Activated T-cell treated with anti-CD3 and anti-CD28 coated beads, Interleukin-2, amount 50 U/mL, for 4 hours (primary cell): ENCODE measurements around the gene ZNF467. TPM values are rescaled to one million over a fixed set of nuclear protein-coding genes. Genes with fewer than 3 reads are reported as not detected.

Experiments used
- ATAC-seq, 2 donors: fragments of 200-7000 bp; cut with Tn5 transposase; one replicate each; pipeline ENCODE4 v1.10.0; 2021
- DNase-seq: peaks from one replicate; pipeline ENCODE4 v3.0.0-alpha.2; 2020
- H3K27me3 Mint-ChIP-seq: one replicate; pipeline ENCODE4 v1.8.0; 2021; ENCODE audit warnings: low read depth, mixed read lengths
- H3K36me3 Mint-ChIP-seq: one replicate; pipeline ENCODE4 v1.8.0; 2022; ENCODE audit warnings: mixed read lengths; ENCODE audit not compliant: insufficient read depth
- H3K4me1 Mint-ChIP-seq: one replicate; pipeline ENCODE4 v1.8.0; 2021; ENCODE audit warnings: low read depth, mixed read lengths
- H3K4me3 Mint-ChIP-seq: one replicate; pipeline ENCODE4 v1.8.0; 2021; ENCODE audit warnings: mild to moderate bottlenecking, moderate library complexity, mixed read lengths
- H3K9me3 Mint-ChIP-seq: one replicate; pipeline ENCODE4 v1.8.0; 2021; ENCODE audit warnings: mixed read lengths
- total RNA-seq, 3 donors: library from RNA; stranded (reverse); gene quantifications; one replicate each; pipeline ENCODE4 v1.2.1, GENCODE V29; 2021

ZNF467 gene
- total RNA-seq, 3 donors from 2014 or later, result 0.08 to 0.18 (median 0.16) TPM

GRCh38 chr7:149785983-149786382, 12.6 kb upstream of the ZNF467 start:
- ATAC-seq (no peak), DNase-seq (no peak)
- H3K27me3 Mint-ChIP-seq, result peaks cover 15% of the 10 kb centered on the region
- no peaks in the 10 kb centered on the region for H3K9me3 Mint-ChIP-seq
- H3K4me1 Mint-ChIP-seq, result peaks cover 2% of the 10 kb centered on the region
- H3K4me3 Mint-ChIP-seq, result no peak overlapping the region
- H3K36me3 Mint-ChIP-seq, result no peaks in the 10 kb centered on the region

GRCh38 chr7:149785402-149785801, 12.0 kb upstream of the ZNF467 start:
- H3K4me1 Mint-ChIP-seq, result peaks cover 2% of the 10 kb centered on the region
- no peaks in the 10 kb centered on the region for H3K9me3 Mint-ChIP-seq
- H3K36me3 Mint-ChIP-seq, result no peaks in the 10 kb centered on the region
- H3K27me3 Mint-ChIP-seq, result peaks cover 13% of the 10 kb centered on the region
- DNase-seq (no peak), ATAC-seq (no peak)
- no peak overlapping the region for H3K4me3 Mint-ChIP-seq

GRCh38 chr7:149784251-149784608, 10.8 kb upstream of the ZNF467 start:
- no peaks in the 10 kb centered on the region for H3K9me3 Mint-ChIP-seq
- H3K27me3 Mint-ChIP-seq, result peaks cover 7% of the 10 kb centered on the region
- H3K4me1 Mint-ChIP-seq, result no peaks in the 10 kb centered on the region
- no peak for DNase-seq
- no peaks in the 10 kb centered on the region for H3K36me3 Mint-ChIP-seq
- no peak for ATAC-seq
- H3K4me3 Mint-ChIP-seq, result no peak overlapping the region

DNA sequence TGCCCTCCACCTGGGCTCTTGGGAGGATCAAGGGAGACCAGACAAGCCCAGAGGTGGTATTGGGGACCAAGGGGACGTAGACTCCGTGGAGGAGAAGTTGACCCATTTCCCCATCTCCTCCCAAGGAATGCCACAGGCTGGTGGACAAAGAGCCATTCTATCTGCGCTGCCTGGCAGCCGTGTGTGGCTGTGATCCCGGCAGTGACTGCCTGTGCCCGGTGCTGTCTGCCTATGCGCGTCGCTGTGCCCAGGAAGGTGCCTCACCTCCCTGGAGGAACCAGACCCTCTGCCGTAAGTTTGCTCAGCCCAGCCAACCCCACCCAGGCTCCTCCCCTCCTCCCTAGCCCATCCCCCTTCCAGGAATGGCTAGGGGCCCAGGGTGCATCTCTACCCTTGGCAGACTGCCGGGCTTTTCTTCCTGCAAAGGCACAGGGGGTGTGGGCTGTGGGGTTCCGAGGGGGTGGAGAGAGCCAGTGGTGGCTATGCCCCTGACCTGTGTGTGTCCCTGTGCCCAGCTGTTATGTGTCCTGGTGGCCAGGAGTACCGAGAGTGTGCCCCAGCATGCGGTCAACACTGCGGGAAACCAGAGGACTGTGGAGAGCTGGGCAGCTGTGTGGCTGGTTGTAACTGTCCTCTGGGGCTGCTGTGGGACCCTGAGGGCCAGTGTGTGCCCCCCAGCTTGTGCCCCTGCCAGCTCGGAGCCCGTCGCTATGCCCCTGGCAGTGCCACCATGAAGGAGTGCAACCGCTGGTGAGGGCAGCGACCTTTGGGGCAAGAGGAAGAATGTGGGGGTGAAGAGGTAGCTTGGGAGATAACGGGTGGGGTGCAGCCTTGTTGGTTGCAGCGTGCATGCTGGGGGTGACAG, 10.2 kb upstream of the ZNF467 start:
- ATAC-seq (no peak), DNase-seq (no peak)
- no peak overlapping the region for H3K4me3 Mint-ChIP-seq
- peaks cover 5% of the 10 kb centered on the region for H3K27me3 Mint-ChIP-seq
- H3K4me1 Mint-ChIP-seq, result no peaks in the 10 kb centered on the region
- H3K9me3 Mint-ChIP-seq, result no peaks in the 10 kb centered on the region
- no peaks in the 10 kb centered on the region for H3K36me3 Mint-ChIP-seq

DNA sequence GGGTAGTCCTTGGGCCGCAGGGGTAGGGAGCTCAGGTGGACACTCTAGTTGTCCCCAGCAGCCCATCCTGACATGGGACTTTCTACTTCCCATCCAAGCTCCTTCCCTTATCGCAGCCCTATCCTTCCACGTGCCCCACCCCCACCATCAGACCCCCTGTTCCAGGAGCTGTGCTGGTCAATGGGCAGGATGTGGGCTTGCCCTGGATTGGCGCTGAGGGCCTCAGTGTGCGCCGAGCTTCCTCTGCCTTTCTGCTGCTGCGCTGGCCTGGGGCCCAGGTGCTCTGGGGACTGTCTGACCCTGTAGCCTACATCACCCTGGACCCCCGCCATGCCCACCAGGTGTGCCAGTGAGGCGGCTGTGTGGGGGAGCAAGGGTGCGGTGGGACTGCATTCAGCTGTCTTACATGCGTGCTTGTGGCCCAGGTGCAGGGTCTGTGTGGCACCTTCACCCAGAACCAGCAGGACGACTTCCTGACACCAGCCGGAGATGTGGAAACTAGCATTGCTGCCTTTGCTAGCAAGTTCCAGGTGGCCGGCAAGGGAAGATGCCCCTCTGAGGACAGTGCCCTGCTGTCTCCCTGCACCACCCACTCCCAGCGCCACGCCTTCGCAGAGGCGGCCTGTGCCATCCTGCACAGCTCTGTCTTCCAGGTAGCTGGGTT, 9.4 kb upstream of the ZNF467 start:
- no peaks in the 10 kb centered on the region for H3K9me3 Mint-ChIP-seq
- no peak overlapping the region for H3K4me3 Mint-ChIP-seq
- H3K36me3 Mint-ChIP-seq, result no peaks in the 10 kb centered on the region
- no peaks in the 10 kb centered on the region for H3K4me1 Mint-ChIP-seq
- DNase-seq (no peak), ATAC-seq (no peak)
- no peaks in the 10 kb centered on the region for H3K27me3 Mint-ChIP-seq

- no peak for DNase-seq
- Mint-ChIP-seq H3K9me3 (no peaks in the 10 kb centered on the region), H3K4me1 (no peaks in the 10 kb centered on the region), H3K27me3 (no peaks in the 10 kb centered on the region), H3K4me3 (no peak overlapping the region), H3K36me3 (no peaks in the 10 kb centered on the region)
- no peak for ATAC-seq
Observed at GRCh38 chr7:149781921-149782320, 8.5 kb upstream of the ZNF467 start.

GRCh38 chr7:149780636-149781419, 7.4 kb upstream of the ZNF467 start:
- H3K36me3 Mint-ChIP-seq, result no peaks in the 10 kb centered on the region
- no peaks in the 10 kb centered on the region for H3K4me1 Mint-ChIP-seq
- ATAC-seq, result no peak

GRCh38 chr7:149780056-149780455, 6.7 kb upstream of the ZNF467 start:
- DNase-seq (no peak), ATAC-seq (no peak)
- H3K27me3 Mint-ChIP-seq, result no peaks in the 10 kb centered on the region
- no peak overlapping the region for H3K4me3 Mint-ChIP-seq
- H3K36me3 Mint-ChIP-seq, result no peaks in the 10 kb centered on the region
- H3K9me3 Mint-ChIP-seq, result no peaks in the 10 kb centered on the region
- peaks cover 2% of the 10 kb centered on the region for H3K4me1 Mint-ChIP-seq

More at GRCh38 chr7:149780636-149781419, 7.4 kb upstream of the ZNF467 start:
- H3K9me3 Mint-ChIP-seq, result no peaks in the 10 kb centered on the region
- DNase-seq, result no peak
- no peak overlapping the region for H3K4me3 Mint-ChIP-seq
- H3K27me3 Mint-ChIP-seq, result no peaks in the 10 kb centered on the region

GRCh38 chr7:149779502-149779805, 6.1 kb upstream of the ZNF467 start:
- ATAC-seq, result no peak
- H3K4me3 Mint-ChIP-seq, result no peak overlapping the region
- H3K4me1 Mint-ChIP-seq, result peaks cover 2% of the 10 kb centered on the region
- H3K27me3 Mint-ChIP-seq, result no peaks in the 10 kb centered on the region
- no peak for DNase-seq
- H3K36me3 Mint-ChIP-seq, result no peaks in the 10 kb centered on the region
- H3K9me3 Mint-ChIP-seq, result no peaks in the 10 kb centered on the region

GRCh38 chr7:149778696-149779501, 5.5 kb upstream of the ZNF467 start:
- ATAC-seq (no peak), DNase-seq (no peak)
- H3K4me3 Mint-ChIP-seq, result no peak overlapping the region
- no peaks in the 10 kb centered on the region for H3K9me3 Mint-ChIP-seq
- peaks cover 4% of the 10 kb centered on the region for H3K4me1 Mint-ChIP-seq
- H3K36me3 Mint-ChIP-seq, result no peaks in the 10 kb centered on the region
- H3K27me3 Mint-ChIP-seq, result no peaks in the 10 kb centered on the region

DNA sequence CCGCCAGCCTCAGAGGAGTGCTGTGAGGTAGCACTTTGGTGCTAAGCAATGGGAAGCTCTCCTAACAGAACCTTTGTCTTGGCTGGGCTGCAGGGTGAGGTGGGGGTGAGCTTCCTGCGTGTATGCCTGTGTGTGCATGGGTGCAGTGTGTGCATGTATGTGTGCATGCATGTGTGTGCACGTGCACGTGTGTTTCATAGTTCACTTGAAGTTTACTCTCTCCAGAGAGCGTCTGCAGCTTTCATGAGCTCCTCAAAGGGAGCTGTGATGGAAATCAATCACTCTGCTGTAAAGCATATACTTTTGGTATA, 4.9 kb upstream of the ZNF467 start:
- Mint-ChIP-seq H3K4me3 (no peak overlapping the region), H3K9me3 (no peaks in the 10 kb centered on the region), H3K4me1 (peaks cover 4% of the 10 kb centered on the region), H3K27me3 (no peaks in the 10 kb centered on the region), H3K36me3 (no peaks in the 10 kb centered on the region)
- DNase-seq, result no peak
- ATAC-seq, result no peak

DNA sequence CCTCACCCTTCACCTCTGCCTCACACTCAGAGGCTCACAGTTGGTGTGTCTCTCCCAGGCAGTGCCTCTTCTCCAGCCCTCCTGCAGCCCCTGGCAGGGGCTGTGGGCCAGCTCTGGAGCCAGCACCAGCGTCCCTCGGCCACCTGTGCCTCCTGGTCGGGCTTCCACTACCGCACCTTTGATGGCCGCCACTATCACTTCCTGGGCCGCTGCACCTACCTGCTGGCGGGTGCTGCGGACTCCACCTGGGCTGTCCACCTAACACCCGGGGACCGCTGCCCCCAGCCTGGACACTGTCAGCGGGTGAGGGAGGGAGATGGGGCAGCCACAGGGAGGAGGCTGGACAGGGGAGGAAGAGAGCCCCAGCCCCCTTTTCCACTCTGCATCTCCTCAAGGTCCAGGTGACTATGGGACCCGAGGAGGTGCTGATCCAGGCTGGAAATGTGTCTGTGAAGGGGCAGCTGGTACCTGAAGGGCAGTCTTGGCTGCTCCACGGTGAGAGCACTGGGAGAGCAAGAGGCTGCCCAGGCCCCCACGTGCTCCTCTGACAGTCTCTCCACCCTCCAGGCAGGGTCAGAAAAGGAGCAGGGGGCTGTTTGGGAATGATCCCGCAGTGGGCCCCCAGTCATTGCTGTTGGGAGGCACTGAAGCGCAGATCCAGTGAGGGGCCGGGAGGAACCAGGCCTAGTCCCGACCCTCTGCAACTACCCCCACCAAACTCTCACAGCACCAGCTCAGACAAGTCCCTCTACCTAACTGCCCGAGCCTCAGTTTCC, 4.4 kb upstream of the ZNF467 start:
- DNase-seq (no peak), ATAC-seq (no peak)
- peaks cover 1% of the 10 kb centered on the region for H3K27me3 Mint-ChIP-seq
- peaks cover 4% of the 10 kb centered on the region for H3K4me1 Mint-ChIP-seq
- no peaks in the 10 kb centered on the region for H3K9me3 Mint-ChIP-seq
- H3K36me3 Mint-ChIP-seq, result no peaks in the 10 kb centered on the region
- H3K4me3 Mint-ChIP-seq, result no peak overlapping the region

GRCh38 chr7:149776848-149777407, 3.5 kb upstream of the ZNF467 start:
- peaks cover 4% of the 10 kb centered on the region for H3K4me1 Mint-ChIP-seq
- no peaks in the 10 kb centered on the region for H3K36me3 Mint-ChIP-seq
- H3K9me3 Mint-ChIP-seq, result no peaks in the 10 kb centered on the region
- ATAC-seq, result no peak
- no peak overlapping the region for H3K4me3 Mint-ChIP-seq
- H3K27me3 Mint-ChIP-seq, result peaks cover 1% of the 10 kb centered on the region
- DNase-seq, result no peak
